ENCODE measurements around the gene OXSR1.

DNA sequence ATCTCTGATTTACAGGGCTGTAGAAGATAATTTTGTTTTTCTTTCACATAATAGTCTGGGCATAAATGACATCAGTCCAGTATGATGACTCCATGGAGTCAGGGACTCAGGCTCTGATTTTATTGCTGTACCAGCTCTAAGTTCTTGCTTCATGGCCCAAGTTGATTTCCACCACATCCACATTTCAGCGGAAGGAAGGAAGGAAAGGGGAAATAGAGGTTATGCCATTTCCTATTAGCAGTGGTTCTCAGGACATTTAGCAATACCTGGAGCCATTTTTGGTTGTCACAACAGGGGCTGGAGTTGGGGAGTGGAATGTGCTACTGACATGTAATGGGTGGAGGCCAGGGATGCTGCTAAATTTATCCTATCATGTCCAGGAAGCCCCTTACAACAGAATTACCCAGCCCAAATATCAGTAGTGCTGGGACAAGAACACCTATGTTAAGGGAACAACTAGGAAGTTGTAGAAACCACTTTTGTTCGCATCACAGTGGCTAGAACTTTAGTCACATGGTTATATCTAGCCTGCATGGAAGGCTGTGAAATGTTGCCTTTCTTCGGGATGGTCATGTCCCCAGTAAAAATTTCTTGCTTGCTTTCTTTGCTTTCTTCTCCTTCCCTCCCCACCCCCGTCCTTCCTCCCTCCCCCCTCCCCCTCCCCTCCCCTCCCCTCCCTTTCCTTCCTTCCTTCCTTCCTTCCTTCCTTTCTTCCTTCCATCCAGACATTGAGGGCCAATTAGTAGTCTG lies 42.1 kb downstream of the OXSR1 start:
- TF ChIP-seq, protein P1, sequence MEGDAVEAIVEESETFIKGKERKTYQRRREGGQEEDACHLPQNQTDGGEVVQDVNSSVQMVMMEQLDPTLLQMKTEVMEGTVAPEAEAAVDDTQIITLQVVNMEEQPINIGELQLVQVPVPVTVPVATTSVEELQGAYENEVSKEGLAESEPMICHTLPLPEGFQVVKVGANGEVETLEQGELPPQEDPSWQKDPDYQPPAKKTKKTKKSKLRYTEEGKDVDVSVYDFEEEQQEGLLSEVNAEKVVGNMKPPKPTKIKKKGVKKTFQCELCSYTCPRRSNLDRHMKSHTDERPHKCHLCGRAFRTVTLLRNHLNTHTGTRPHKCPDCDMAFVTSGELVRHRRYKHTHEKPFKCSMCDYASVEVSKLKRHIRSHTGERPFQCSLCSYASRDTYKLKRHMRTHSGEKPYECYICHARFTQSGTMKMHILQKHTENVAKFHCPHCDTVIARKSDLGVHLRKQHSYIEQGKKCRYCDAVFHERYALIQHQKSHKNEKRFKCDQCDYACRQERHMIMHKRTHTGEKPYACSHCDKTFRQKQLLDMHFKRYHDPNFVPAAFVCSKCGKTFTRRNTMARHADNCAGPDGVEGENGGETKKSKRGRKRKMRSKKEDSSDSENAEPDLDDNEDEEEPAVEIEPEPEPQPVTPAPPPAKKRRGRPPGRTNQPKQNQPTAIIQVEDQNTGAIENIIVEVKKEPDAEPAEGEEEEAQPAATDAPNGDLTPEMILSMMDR (IDR thresholded peaks at IDR 0.05) = no peak
- no peak for TF ChIP-seq POLR2A (IDR thresholded peaks at IDR 0.05; ENCODE audit: low read depth)

All from esophagus muscularis mucosa (tissue), 3 donors.